ENCODE measurements around the gene OR2F2. TPM values are rescaled to one million over a fixed set of nuclear protein-coding genes. Genes with fewer than 3 reads are reported as not detected.

The OR2F2 gene
- total RNA-seq (not detected), polyA plus RNA-seq (ENCODE audit: insufficient read length in 6 of 6) (not detected)
- long read RNA-seq, donor 1: 0 reads
- long read RNA-seq, donor 2: 0 reads
- long read RNA-seq, donor 3: 0 reads
- long read RNA-seq, donor 4: 0 reads
- long read RNA-seq, donor 5: 0 reads
- long read RNA-seq, donor 6: 0 reads
- long read RNA-seq, donor 7: 0 reads
- long read RNA-seq, donor 8: 0 reads
- long read RNA-seq, donor 9: 0 reads
- long read RNA-seq, donor 10: 0 reads
- long read RNA-seq, donor 11: 0 reads
- long read RNA-seq, donor 12: 0 reads

GRCh38 chr7:143934526-143935325 lies at the start of gene OR2F2:
OR2F2 (plus strand) TSS chr7:143935233; CDS start chr7:143935233, 0 bp downstream.
- intact Hi-C loops (cut with DNase I): no loop called here
- Histone ChIP-seq H3K36me3 (no peaks in the 10 kb centered on the region), H3K4me1 (no peaks in the 10 kb centered on the region), H3K9me3 (no peaks in the 10 kb centered on the region), H3K27ac (no peak within 1 kb of the TSS), H3K4me3 (no peak within 1 kb of the TSS), H3K27me3 (no peaks in the 10 kb centered on the region)
- DNase-seq: no peak
- ATAC-seq: no peak
- no peak for TF ChIP-seq CTCF (IDR thresholded peaks at IDR 0.05)

GRCh38 chr7:143885951-143886350 lies 49.1 kb upstream of the OR2F2 start:
- ATAC-seq: no peak
- no peak for TF ChIP-seq CTCF (IDR thresholded peaks at IDR 0.05)
- H3K9me3 ChIP-seq: no peaks in the 10 kb centered on the region
- no peak overlapping the region for H3K27ac ChIP-seq
- intact Hi-C loops (cut with DNase I): no loop called here
- H3K4me1 ChIP-seq: peaks cover 0 to 4% of the 10 kb centered on the region in 2 donors
- no peak for DNase-seq
- no peaks in the 10 kb centered on the region for H3K36me3 ChIP-seq
- peaks cover 0 to 36% of the 10 kb centered on the region in 2 donors for H3K27me3 ChIP-seq
- H3K4me3 ChIP-seq: no peak overlapping the region

GRCh38 chr7:143886826-143887477 lies 48.1 kb upstream of the OR2F2 start:
- Histone ChIP-seq H3K36me3 (no peaks in the 10 kb centered on the region), H3K4me3 (no peak overlapping the region), H3K27ac (no peak overlapping the region), H3K27me3 (peaks cover 0 to 35% of the 10 kb centered on the region in 2 donors), H3K9me3 (no peaks in the 10 kb centered on the region), H3K4me1 (peaks cover 0 to 4% of the 10 kb centered on the region in 2 donors)
- TF ChIP-seq CTCF (IDR thresholded peaks at IDR 0.05): no peak
- intact Hi-C loops (cut with DNase I): no loop called here
- DNase-seq (no peak), ATAC-seq (no peak)

GRCh38 chr7:143889068-143889467 lies 46.0 kb upstream of the OR2F2 start:
- DNase-seq: no peak
- intact Hi-C loops (cut with DNase I): no loop called here
- Histone ChIP-seq H3K4me1 (no peaks in the 10 kb centered on the region), H3K4me3 (no peak overlapping the region), H3K27ac (no peak overlapping the region), H3K36me3 (no peaks in the 10 kb centered on the region), H3K27me3 (peaks cover 0 to 14% of the 10 kb centered on the region in 2 donors), H3K9me3 (peaks cover 0 to 8% of the 10 kb centered on the region in 2 donors)
- no peak for TF ChIP-seq CTCF (IDR thresholded peaks at IDR 0.05)
- ATAC-seq: no peak

GRCh38 chr7:143890558-143890957 lies 44.5 kb upstream of the OR2F2 start:
- H3K27ac ChIP-seq: no peak overlapping the region
- H3K9me3 ChIP-seq: peaks cover 0 to 8% of the 10 kb centered on the region in 2 donors
- intact Hi-C loops (cut with DNase I): no loop called here
- H3K36me3 ChIP-seq: no peaks in the 10 kb centered on the region
- H3K4me1 ChIP-seq: no peaks in the 10 kb centered on the region
- DNase-seq: no peak
- no peak overlapping the region for H3K4me3 ChIP-seq
- no peaks in the 10 kb centered on the region for H3K27me3 ChIP-seq
- ATAC-seq: no peak
- no peak for TF ChIP-seq CTCF (IDR thresholded peaks at IDR 0.05)

Measured in left lung (tissue), 14 donors.